Mesenchymal stem cell (in vitro differentiated cells and primary cell): Measurements from ENCODE around the gene HRH4.

ENCODE experiments used
- DNase-seq: peaks from one replicate; pipeline ENCODE4 v3.0.0-alpha.2; 2013
- H2AFZ ChIP-seq: one replicate; pipeline ENCODE4 v1.6.1; 2013; ENCODE audit warnings: low read depth, mild to moderate bottlenecking, control low read depth, inconsistent platforms, low read length, moderate library complexity
- H2AK5ac ChIP-seq: 2 replicates; pipeline ENCODE4 v1.6.1; 2013; ENCODE audit warnings: low read length, moderate library complexity, mild to moderate bottlenecking, inconsistent platforms; ENCODE audit not compliant: severe bottlenecking
- H2BK120ac ChIP-seq: one replicate; pipeline ENCODE4 v1.6.1; 2013; ENCODE audit warnings: low read depth, mild to moderate bottlenecking, inconsistent platforms, low read length, moderate library complexity
- H2BK12ac ChIP-seq, 2 experiments: one replicate each; pipeline ENCODE4 v1.6.1; 2013; ENCODE audit warnings: inconsistent platforms in 2 of 2, low read length in 2 of 2, mild to moderate bottlenecking in 2 of 2, moderate library complexity in 2 of 2, control low read depth in 1 of 2
- H2BK15ac ChIP-seq: one replicate; pipeline ENCODE4 v1.6.1; 2013; ENCODE audit warnings: mild to moderate bottlenecking, low read depth, inconsistent platforms; ENCODE audit not compliant: poor library complexity, severe bottlenecking
- H2BK5ac ChIP-seq: 2 replicates; pipeline ENCODE4 v1.6.1; 2013; ENCODE audit warnings: low read depth, mild to moderate bottlenecking, low read length, control low read depth, inconsistent platforms; ENCODE audit not compliant: poor library complexity, severe bottlenecking
- H3K14ac ChIP-seq, 2 experiments: one replicate each; pipeline ENCODE4 v1.6.1; 2013; ENCODE audit warnings: inconsistent platforms in 2 of 2, low read length in 2 of 2, control low read depth in 1 of 2, mild to moderate bottlenecking in 1 of 2, moderate library complexity in 1 of 2
- H3K18ac ChIP-seq, 2 experiments: one replicate each; pipeline ENCODE4 v1.6.1; 2013; ENCODE audit warnings: inconsistent platforms in 2 of 2, low read length in 2 of 2, control low read depth in 1 of 2, low read depth in 1 of 2, mild to moderate bottlenecking in 1 of 2
- H3K23ac ChIP-seq, 2 experiments: one replicate each; pipeline ENCODE4 v1.6.1; 2013; ENCODE audit warnings: inconsistent platforms in 2 of 2, low read length in 2 of 2, mild to moderate bottlenecking in 2 of 2, moderate library complexity in 2 of 2, control low read depth in 1 of 2
- H3K27ac ChIP-seq: 2 replicates; pipeline ENCODE4 v1.5.1; 2013; ENCODE audit warnings: mild to moderate bottlenecking, moderate library complexity, low read length, control low read depth, inconsistent platforms; ENCODE audit not compliant: poor library complexity, severe bottlenecking
- H3K27me3 ChIP-seq, 2 experiments: 2 replicates each; pipeline versions ENCODE4 v1.6.1 to v1.7.0; 2013; ENCODE audit warnings: low read length in 2 of 2, mild to moderate bottlenecking in 2 of 2, moderate library complexity in 2 of 2, control low read depth in 1 of 2, inconsistent platforms in 1 of 2; ENCODE audit not compliant: control insufficient read depth in 1 of 2, insufficient read depth in 1 of 2
- H3K36me3 ChIP-seq, 2 experiments: 2 replicates each; pipeline versions ENCODE4 v1.6.1 to v1.7.0; 2013; ENCODE audit warnings: low read length in 2 of 2, control low read depth in 1 of 2, inconsistent platforms in 1 of 2, low read depth in 1 of 2, mild to moderate bottlenecking in 1 of 2; ENCODE audit not compliant: insufficient read depth in 2 of 2, control insufficient read depth in 1 of 2
- H3K4ac ChIP-seq, 2 experiments: one replicate each; pipeline ENCODE4 v1.6.1; 2013; ENCODE audit warnings: inconsistent platforms in 2 of 2, low read length in 2 of 2, mild to moderate bottlenecking in 2 of 2, moderate library complexity in 2 of 2, control low read depth in 1 of 2, low read depth in 1 of 2
- H3K4me1 ChIP-seq: 2 replicates; pipeline ENCODE4 v1.6.1; 2013; ENCODE audit warnings: low read depth, low read length, control low read depth; ENCODE audit not compliant: control insufficient read depth, insufficient read depth
- H3K4me2 ChIP-seq: 2 replicates; pipeline ENCODE4 v1.6.1; 2013; ENCODE audit warnings: low read length, mild to moderate bottlenecking, inconsistent platforms; ENCODE audit not compliant: poor library complexity, severe bottlenecking
- H3K4me3 ChIP-seq, 2 experiments: 2 replicates each; pipeline versions ENCODE4 v1.5.1 to v1.7.0; 2013; ENCODE audit warnings: low read length in 2 of 2, mild to moderate bottlenecking in 2 of 2, control low read depth in 1 of 2, low read depth in 1 of 2; ENCODE audit not compliant: insufficient read depth in 1 of 2
- H3K79me1 ChIP-seq: replicated peaks from 2 replicates; pipeline ENCODE4 v1.6.1; 2013; ENCODE audit warnings: mild to moderate bottlenecking, control low read depth, low read length, inconsistent platforms; ENCODE audit not compliant: poor library complexity, severe bottlenecking
- H3K9ac ChIP-seq: 2 replicates; pipeline ENCODE4 v1.7.0; 2013; ENCODE audit warnings: mild to moderate bottlenecking, low read length, moderate library complexity
- H3K9me3 ChIP-seq: 2 replicates; pipeline ENCODE4 v1.7.0; 2013; ENCODE audit warnings: mild to moderate bottlenecking, low read length; ENCODE audit not compliant: control insufficient read depth
- H4K8ac ChIP-seq: one replicate; pipeline ENCODE4 v1.6.1; 2013; ENCODE audit warnings: inconsistent platforms, mild to moderate bottlenecking, low read length, moderate library complexity
- H4K91ac ChIP-seq: one replicate; pipeline ENCODE4 v1.6.1; 2013; ENCODE audit warnings: mild to moderate bottlenecking, low read length, inconsistent platforms
- WGBS: methylation state at CpG from one replicate; pipeline ENCODE4 v1.1.7; 2013; ENCODE audit warnings: mixed read lengths; 5-methylcytosine and 5-hydroxymethylcytosine counted together

The HRH4 gene

DNA sequence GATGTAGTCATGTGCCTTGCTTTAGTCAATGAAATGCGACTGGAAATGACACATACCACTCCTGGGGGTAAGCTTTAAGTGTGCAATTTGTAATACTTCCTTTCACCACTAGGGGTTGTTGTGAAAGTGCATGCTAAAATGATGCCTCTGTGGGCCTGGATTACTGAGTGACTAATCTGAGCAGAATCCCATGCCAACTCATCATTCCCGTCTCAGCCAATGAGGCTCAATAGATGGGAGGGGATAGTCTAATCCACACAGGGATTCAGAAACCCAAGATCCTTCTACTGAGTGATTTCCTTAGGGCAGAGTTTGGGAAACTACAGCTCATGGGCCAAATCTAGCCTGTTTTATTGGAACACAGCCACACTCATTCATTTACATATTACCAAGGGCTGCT lies 54.0 kb downstream of the HRH4 start:
- Histone ChIP-seq H3K14ac (no peak overlapping the region), H3K18ac (no peak overlapping the region), H4K91ac (no peak overlapping the region), H3K27me3 (no peaks in the 10 kb centered on the region), H2BK12ac (no peak overlapping the region), H3K23ac (no peak overlapping the region), H2AFZ (no peak overlapping the region), H3K4me1 (no peaks in the 10 kb centered on the region), H2BK15ac (no peak overlapping the region), H4K8ac (no peak overlapping the region), H3K4ac (no peak overlapping the region), H2BK5ac (no peak overlapping the region), H3K79me1 (no peaks in the 10 kb centered on the region), H3K27ac (no peak overlapping the region), H3K9ac (no peak overlapping the region), H2AK5ac (no peak overlapping the region), H3K4me2 (no peak overlapping the region), H3K36me3 (no peaks in the 10 kb centered on the region), H2BK120ac (no peak overlapping the region), H3K4me3 (no peak overlapping the region), H3K9me3 (no peaks in the 10 kb centered on the region)
- peak; percentile 37 for DNase-seq
- WGBS, result 73% methylated on average over 2 of the region's 2 CpGs

DNA sequence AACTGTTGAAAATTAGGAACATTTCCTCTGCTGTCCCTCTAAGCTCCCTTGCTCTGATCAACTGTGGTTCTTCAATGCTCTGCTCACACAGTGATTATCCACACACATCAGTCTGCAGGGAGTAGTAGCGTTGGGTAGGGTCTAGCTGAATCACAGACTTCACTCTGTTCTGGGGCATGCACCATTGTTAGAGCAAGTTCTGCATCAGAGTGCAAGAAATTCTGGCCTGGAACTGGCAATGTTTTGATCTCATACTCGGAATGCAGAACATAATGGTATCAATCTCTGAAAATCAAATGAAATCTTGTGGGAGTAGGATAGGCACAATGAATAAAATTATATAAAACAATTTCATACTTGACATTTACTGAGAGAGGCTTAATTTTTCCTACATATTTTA lies 55.3 kb downstream of the HRH4 start:
- no peak for DNase-seq
- Histone ChIP-seq H3K23ac (no peak overlapping the region), H2BK120ac (no peak overlapping the region), H3K4me3 (no peak overlapping the region), H2BK12ac (no peak overlapping the region), H3K4ac (no peak overlapping the region), H2AK5ac (no peak overlapping the region), H2BK15ac (no peak overlapping the region), H3K27ac (no peak overlapping the region), H3K14ac (no peak overlapping the region), H3K36me3 (no peaks in the 10 kb centered on the region), H3K18ac (no peak overlapping the region), H3K79me1 (no peaks in the 10 kb centered on the region), H4K91ac (no peak overlapping the region), H2AFZ (no peak overlapping the region), H3K27me3 (no peaks in the 10 kb centered on the region), H2BK5ac (no peak overlapping the region), H3K9ac (no peak overlapping the region), H3K4me1 (no peaks in the 10 kb centered on the region), H4K8ac (no peak overlapping the region), H3K9me3 (no peaks in the 10 kb centered on the region), H3K4me2 (no peak overlapping the region)
- WGBS, result 90% methylated on average over 2 of the region's 2 CpGs

DNA sequence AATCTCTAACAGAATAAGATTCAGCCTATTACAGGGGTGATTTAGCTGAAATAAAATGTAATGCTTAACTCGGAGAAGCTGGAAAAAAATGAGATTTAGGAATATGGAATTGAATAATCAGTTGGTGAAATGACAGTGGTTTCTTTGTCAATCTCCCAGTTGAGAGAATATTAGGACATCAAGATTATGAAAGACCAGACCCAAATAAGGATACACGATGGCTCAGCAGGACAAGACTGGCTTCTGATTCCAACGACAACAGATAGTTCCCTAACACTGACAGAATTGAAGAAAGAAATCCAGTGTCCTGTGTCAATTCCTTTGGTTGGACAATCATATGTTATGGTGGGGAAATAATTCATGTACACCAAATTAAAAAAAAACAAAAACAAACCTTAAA lies 55.8 kb downstream of the HRH4 start:
- Histone ChIP-seq H2AK5ac (no peak overlapping the region), H4K91ac (no peak overlapping the region), H3K23ac (no peak overlapping the region), H3K9me3 (no peaks in the 10 kb centered on the region), H3K79me1 (no peaks in the 10 kb centered on the region), H2BK5ac (no peak overlapping the region), H4K8ac (no peak overlapping the region), H3K18ac (no peak overlapping the region), H3K36me3 (no peaks in the 10 kb centered on the region), H2AFZ (no peak overlapping the region), H3K14ac (no peak overlapping the region), H3K9ac (no peak overlapping the region), H3K4ac (no peak overlapping the region), H2BK15ac (no peak overlapping the region), H3K27me3 (no peaks in the 10 kb centered on the region), H3K4me2 (no peak overlapping the region), H3K27ac (no peak overlapping the region), H2BK12ac (no peak overlapping the region), H2BK120ac (no peak overlapping the region), H3K4me1 (no peaks in the 10 kb centered on the region), H3K4me3 (no peak overlapping the region)
- WGBS, result 96% methylated on average over 3 of the region's 3 CpGs
- no peak for DNase-seq

DNA sequence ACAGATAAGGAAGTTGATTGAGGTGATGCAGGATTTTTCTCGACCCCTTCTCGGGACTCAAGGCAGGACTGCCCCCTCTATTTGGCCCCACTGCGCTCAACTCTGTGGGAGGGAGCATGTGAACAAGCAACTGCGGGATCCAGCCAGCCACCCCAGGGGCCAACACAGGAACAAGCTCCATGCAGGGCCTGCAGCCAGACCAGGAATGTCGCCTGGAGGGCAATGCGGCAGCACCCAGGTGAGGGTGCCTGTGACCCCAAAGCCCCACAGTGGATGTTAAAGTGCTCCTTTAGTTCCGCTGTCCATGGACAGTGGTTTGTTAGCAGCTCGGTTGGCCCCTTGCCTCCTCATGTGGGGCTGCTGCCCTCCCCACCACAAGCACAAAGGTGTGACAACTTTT lies 57.1 kb downstream of the HRH4 start:
- H3K27ac ChIP-seq, result no peak overlapping the region
- no peak overlapping the region for H3K14ac ChIP-seq
- no peak overlapping the region for H2BK12ac ChIP-seq
- H3K4me1 ChIP-seq, result no peaks in the 10 kb centered on the region
- DNase-seq, result no peak
- 87% methylated on average over 8 of the region's 8 CpGs for WGBS
- no peak overlapping the region for H4K8ac ChIP-seq
- H3K9ac ChIP-seq, result no peak overlapping the region
- no peak overlapping the region for H3K18ac ChIP-seq
- no peak overlapping the region for H2AK5ac ChIP-seq
- no peak overlapping the region for H3K4ac ChIP-seq
- H3K9me3 ChIP-seq, result no peaks in the 10 kb centered on the region
- H3K27me3 ChIP-seq, result no peaks in the 10 kb centered on the region
- no peak overlapping the region for H2BK120ac ChIP-seq
- no peaks in the 10 kb centered on the region for H3K79me1 ChIP-seq
- no peak overlapping the region for H2BK5ac ChIP-seq
- no peak overlapping the region for H3K4me3 ChIP-seq
- H4K91ac ChIP-seq, result no peak overlapping the region
- no peak overlapping the region for H3K4me2 ChIP-seq
- H2BK15ac ChIP-seq, result no peak overlapping the region
- no peak overlapping the region for H3K23ac ChIP-seq
- H2AFZ ChIP-seq, result no peak overlapping the region
- H3K36me3 ChIP-seq, result no peaks in the 10 kb centered on the region
